GM19023 (cell line): Measurements from ENCODE around the gene SORBS2.

Experiments used
- ATAC-seq: cut with Tn5 transposase; IDR thresholded peaks from one replicate; pipeline ENCODE4 v1.9.1; 2021; ENCODE audit warnings: mild to moderate bottlenecking, moderate library complexity; ENCODE audit not compliant: unreplicated experiment

The SORBS2 gene

DNA sequence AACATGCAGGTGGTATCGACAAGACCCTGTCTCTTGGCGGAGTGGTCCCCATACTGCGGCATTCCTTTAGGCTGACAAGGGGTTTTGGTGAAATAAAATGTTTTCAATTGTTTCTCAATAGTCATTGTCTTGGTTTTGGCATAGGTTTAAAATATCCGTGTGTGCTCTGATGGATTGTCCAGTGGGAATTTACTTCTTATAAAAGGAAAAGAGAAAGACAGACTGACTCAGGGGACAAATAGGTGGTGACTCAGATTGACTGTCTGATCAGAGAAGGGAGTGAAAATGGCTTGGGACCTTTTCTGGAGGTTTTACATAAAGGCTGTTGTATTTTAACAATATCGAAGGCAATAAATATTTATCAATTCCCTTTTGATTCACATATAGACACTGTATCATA is 129.8 kb downstream of the SORBS2 start:
- no peak for ATAC-seq

DNA sequence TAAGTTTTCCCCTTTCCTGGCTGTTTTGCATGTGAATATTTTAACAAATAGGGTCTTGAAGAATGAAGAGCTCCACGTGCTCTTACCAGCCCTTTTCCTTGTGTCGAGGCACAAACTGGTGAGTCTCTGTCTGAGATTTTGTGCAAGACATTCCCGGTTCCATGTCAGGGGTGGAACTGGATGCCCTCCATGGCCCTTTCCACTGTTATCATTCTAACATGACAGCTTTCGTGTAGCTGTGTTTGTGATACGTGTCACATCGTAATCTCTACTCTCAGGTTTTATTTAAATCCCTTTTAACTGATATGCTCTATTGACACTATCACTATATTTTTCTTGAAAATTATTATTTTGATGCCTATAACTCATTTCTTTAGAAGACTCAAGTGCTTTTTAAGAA is 130.4 kb downstream of the SORBS2 start:
- no peak for ATAC-seq

DNA sequence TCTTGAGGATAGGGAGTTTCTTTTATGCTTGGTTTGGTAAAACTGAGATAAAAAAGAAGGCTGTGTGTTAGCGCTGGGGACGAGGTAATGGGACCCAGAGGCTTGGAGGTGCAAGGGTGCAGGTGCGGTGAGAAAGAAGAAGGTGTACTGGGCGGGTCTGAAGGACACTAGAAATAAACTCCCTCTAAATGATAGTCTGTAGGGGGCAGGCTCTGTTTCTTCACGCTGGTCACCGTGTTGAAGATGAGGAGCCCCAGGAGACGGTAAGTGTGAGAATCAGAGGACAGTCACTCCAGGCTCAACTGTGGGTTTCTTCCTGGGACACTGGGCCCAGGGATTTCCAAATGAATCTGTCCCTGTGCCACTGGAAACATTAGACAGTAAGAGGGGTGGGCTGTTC is 131.4 kb downstream of the SORBS2 start:
- ATAC-seq, result no peak

DNA sequence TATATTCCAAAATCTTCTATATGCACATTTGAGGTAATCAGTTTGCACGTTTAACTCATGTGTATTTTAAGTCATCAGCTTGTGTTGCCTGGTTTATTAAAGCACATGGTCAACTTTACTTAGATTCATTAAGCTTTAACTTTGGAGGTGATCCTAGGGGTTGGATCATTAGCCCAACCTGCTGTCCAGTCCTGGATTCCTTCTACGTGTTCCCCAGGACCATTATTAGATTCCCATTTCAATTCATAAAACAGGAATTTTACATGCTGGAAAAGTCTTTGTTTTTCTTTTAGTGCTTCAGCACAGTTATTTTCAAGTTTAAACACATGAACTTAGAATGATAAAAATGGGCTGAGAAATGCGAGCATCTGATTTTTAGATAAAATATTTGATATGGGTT is 132.5 kb downstream of the SORBS2 start:
- ATAC-seq, result no peak

DNA sequence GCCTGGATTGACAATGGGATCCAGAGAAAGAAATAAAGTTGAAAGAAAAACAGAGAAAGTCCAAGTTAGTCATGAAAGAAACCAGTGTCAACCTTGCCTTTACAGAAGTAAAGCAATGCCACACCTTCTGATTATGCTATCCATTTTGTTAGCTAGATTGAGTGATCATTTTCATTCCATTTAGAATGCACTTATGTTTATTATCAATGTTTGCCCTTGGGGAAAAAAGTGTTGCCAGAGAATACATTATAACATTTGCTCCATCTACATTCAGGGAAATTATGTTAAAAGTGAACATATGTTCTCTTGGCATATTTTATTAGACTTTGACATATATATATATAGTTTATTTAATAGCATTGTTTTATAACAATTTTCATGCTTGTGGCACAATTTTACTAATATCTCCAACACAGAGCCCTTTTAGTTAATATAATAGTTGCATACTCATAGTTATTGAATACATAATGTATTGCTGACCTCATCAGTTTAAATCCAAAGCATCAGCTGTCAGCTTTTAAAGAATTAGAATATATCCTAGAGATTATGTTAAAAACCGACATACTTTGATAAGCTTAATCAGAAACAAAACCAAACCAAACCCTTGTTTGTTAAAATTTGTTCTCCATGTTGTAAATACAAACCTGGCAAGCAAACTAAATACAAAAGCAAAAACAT is 134.2 kb downstream of the SORBS2 start:
- no peak for ATAC-seq

DNA sequence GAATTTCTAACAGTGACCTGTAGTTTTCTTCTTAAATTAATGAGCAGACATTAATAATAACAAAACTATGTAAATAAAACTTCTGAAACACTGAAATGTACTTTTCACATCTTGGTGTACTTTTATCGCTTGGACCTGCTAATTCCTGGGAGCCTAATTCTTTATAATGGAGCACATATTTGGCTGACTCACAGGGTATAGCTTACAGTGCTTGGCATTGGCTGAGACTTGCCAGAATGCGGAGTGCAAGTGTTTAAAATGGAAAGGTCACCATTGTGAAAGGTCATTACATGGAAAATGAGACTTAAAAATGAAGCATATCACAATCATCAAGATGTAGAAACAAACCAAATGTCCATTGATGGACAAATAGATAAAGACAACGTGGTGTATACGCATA is 139.4 kb downstream of the SORBS2 start:
- no peak for ATAC-seq

DNA sequence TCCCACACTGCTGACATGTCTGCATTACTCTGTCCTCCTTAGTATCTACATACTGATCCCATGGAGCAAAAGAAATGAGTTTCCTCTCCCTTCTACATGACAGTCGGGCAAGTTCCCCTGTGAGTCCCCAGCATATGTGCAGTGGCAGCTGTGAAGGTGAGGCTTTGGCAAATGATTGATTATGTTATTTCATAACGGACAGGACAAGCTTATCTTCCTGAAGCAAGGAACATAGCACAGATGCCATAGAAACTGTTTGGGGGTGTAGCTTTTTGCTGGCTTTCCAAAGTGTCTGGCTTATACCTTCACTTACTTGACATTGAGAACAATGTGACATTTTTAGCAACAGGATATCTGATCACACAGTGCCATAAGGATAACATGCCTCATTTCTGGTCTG is 139.8 kb downstream of the SORBS2 start:
- ATAC-seq, result no peak

DNA sequence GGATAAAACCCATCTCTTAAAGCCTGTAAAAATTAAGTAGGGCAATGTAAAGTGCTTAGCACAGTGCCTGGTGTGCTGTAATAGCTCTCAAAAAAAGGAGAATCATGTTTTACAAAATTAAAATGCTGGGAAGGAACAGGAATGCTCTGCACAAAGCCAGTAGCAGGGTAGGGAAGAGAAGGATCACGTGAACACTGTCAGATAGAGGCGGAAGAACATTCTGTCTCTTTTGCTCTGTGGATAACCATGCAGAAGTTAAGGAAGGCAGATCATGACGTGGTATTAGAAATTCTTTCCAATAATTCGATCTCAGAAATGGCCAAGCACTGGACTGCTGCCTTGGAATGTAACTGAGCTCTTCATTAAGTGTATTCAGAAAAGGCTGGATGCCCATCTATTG is 140.5 kb downstream of the SORBS2 start:
- ATAC-seq, result no peak

DNA sequence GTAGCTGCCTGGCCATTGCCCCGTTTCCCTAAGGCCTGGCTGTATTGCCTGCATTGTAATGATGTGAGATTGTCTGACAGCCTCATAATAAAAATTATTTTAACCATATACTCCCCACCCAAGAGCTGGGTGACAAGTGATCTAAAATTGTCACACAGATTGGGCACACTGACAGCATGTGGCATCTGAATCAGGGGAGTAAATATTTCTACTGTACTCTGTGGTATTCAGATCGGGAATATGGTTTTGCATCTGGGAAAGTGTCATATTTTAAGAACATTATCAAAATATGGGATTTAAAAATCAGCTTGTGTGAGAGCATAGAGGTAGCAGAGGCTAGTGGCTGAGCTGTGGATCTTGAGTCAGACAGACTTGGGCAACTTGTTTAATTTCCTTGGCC is 140.9 kb downstream of the SORBS2 start:
- no peak for ATAC-seq

DNA sequence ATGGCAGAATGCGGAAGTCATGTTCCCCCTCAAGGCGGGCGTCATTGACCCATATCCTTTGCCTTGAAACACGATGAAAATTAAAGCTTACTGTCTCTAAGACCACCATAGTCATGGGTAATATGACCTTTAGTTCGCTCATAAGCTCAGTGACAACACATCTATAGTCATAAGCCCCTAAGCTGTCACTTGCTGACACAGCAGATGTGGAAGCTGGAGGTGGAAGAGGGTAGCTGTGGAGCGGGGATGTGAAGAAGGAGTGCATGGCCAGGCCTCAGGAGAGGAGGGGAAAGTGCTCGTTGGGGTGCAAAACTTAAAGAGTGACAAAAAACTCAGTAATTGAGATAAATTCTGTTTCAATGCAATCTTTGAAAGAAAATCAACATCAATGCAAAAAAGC is 142.7 kb downstream of the SORBS2 start:
- no peak for ATAC-seq

DNA sequence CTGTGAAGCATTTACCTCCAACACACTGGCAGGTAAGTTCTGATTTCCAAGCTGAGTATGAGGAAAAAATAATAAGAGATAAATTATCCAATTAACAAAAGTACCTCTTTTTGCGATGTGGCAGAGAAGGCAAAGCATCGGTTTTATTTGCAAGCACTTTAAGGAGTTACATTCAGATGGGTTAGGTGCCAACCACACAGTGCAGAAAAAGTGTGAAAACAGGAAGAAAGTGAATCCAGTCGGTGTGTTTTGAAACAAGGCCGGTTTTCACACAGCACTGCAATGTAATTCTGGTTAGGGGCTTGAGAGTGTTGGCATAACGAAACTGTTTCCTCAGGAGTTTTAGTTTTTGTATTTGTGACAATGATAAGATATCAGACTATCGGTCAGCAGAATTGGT is 145.8 kb downstream of the SORBS2 start:
- ATAC-seq, result no peak

DNA sequence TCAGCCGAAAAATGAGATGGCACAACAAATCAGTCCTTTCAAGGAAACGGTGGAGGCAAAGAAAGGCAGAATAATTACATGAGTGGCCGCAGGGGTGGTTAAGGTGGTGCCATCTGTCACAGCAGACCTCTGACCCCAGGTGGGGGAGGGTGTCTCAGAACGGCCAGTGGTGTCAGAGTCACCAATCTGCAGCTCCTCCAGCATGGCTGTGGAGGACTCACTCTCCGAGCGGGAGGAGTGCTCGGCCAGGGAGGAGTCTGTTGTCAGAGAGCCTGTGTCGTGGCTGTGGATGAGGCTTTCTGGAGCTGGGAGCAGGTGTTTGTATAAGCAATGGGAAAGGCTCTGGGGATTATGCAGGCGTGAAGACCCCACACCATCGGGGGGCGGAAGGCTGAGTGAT is 146.3 kb downstream of the SORBS2 start:
- ATAC-seq, result no peak

DNA sequence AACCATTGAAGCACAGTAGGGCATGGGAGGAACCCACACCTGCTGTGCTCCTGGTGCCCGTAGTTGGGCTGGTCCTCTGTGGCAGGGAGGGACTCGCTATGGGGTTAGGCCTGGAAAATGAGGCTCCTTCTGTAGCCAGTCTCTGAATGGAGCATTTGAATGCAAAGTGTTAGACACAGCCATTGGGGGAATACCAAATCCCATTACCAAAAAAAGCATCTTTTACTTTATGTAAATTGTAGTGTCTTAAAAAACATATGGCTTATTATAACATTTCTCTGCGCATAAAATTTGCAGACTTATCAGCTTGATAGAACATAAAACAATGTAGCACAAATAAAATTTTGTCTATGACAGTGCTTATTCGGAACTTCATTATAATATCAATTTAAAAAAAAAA is 147.5 kb downstream of the SORBS2 start:
- no peak for ATAC-seq

DNA sequence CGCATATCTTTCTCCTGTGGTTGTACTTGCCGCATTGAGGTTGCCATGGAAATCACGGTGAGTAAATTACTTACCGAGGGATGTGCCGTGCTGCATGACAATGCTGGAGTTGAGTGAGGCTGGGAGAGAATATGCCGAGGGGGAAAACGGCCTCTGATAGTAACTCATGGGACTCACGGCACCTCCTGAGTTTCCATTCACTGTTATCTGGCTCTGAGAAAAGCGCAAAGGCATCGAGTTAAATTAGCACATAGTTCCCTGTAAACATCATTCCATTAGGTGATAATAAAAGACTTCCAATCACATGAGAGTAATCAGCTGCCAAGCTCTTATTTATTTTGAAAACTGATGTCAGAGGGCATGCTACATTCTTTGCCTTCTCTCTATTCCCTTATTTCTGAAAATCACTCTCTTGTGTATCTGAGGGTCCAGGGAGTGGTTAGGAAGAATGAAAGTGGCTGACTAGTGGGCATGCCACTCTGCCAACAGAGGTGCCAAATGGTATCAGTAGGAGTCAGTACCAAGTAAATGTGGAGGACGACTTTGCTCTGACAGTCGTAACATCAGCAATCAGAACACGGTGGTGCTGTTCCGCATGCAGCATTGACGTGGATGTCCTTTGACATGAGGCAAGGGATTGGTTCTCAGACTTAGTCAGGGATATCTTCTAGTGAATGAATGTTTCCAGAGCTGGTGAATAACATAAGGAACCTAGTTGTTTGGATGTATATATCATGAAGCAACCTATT is 149.8 kb downstream of the SORBS2 start:
- ATAC-seq, result no peak

DNA sequence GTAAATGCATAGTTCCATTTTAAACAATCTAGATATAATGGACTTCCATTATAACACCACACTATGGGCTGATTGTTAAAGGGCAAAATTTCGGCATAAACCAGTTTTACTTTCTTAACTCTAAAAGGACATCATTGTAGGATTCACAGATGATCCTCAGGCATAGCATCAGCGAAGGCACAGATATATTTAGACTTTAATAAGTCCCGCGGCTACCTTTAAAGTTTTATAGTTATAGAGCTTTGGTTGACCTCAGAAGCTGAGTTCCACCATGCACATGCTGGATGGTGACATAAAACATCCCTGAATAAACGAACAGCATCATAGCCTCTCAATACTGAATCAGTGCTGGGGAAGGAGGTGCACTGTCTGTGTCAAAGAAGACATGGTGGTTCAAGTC is 151.7 kb downstream of the SORBS2 start:
- no peak for ATAC-seq

DNA sequence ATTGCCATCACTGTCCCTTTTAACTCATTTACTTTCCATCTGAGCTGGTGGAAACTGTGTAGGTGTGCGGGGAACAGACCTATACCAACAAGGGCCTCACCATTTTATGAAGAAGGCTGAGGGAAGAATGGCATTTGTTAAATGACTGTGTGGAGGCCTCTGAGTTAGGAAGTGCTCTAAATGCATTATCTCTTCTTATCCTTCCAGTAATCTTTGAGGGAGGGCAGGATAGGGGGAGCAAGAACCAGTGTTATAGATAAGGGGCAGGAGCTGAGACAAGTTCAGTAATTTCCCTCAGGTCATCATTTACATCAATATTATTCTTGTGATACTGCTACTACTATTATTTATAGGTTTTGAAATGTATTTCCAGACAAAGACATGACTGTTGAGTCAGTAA is 154.3 kb downstream of the SORBS2 start:
- ATAC-seq, result no peak

DNA sequence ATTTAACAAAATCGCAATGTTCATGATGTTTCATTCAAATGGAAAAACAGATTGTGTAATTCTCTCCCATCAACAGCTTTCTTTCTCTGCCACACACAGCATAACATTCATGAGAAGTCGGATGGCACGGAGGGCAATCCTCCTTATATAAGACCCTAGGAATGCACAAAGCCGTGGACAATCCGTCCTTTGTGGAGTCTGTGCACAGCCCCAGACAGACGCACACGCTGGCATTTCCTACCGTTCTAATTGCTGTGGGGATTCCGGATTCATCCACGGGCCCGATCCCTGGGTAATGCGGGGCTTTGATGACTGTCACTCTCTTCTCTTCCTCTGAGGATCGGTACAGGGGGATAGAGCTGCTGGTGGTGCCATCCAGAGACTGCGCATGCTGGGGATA is 154.8 kb downstream of the SORBS2 start:
- ATAC-seq, result no peak

DNA sequence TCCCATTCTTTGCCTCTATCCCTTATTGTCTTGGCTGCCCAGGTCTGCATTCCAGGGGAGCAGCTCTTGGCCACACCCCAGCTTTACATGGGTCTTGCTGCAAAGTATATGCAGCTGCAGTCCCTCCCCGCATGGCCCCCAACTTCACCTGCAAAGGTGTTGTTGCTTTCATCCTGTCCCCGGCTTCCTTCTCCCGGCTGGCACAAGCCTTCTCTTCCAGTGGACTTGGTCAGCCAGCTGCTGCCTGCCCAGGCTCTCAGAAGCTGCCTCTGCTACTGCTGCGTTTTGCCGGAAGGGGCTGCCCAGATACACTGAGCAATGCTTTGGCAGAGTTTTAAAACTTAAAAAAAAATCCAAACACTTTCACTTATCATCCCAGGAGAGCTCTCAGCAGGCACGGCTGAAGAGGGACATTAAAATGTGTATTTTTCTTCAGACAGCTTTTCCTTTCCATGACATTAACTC is 155.5 kb downstream of the SORBS2 start:
- ATAC-seq, result no peak

DNA sequence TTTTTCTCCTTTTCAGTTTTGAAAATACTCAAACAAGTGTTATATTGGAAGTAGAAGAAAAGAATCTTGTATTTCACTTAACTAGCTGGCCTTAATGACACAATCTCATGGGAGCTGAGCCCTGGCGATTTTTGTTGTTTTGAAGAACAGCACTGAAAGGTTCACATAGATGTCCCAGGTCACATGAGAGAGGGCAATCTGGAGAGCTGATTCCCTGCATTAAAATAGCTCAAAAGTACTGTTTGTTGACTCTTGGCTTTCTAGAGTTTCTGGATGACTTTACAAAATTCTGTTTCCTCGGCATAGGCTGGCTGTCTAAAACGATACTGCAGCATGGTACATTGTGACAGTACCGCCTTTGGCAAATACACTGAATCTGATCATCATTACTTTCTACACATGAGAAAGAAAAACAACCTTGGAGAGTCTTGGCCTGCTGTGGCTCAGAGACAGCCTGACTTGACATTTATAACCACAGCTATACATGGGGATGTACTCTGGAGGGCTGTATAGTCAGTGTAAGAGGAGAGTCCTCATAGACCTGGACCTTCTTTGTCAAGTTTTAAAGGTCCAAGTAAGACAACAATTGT is 156.9 kb downstream of the SORBS2 start:
- ATAC-seq, result no peak

DNA sequence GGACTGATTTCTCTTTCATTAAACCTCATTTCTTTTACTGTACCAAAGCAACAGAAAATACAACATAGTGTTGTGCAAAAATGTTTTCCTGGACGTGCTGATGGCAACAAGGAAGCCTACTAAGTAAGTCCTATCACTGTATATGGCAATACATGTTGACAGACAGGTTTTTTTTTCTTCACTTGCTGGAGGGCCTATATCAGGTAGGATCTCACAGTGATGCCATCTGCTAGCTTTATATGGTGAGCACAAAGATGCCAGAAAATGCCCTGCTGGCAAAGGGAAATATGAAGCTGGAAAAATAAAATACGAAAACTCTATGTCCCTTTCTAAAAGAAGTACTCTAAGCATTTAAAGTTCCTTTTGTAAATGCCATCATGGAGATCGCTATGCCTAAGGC is 157.7 kb downstream of the SORBS2 start:
- ATAC-seq, result no peak

DNA sequence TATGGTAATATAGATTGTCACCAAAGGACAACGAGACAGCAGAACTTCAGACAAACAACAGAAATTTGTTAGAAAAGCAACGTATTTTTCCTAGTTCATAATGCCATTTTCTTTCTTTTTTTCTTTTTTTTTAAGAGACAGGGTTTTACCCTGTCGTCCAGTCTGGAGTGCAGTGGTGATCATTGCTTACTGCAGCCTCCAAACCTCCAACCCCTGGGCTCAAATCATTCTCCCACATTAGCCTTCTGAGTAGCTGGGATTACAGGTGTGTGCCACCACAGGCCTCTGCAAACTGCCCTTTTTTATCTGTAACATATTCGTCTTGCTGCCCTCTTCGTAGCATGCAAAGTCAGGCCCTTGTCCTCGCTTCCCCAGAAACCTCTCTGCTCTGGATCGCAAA is 160.1 kb downstream of the SORBS2 start:
- no peak for ATAC-seq

DNA sequence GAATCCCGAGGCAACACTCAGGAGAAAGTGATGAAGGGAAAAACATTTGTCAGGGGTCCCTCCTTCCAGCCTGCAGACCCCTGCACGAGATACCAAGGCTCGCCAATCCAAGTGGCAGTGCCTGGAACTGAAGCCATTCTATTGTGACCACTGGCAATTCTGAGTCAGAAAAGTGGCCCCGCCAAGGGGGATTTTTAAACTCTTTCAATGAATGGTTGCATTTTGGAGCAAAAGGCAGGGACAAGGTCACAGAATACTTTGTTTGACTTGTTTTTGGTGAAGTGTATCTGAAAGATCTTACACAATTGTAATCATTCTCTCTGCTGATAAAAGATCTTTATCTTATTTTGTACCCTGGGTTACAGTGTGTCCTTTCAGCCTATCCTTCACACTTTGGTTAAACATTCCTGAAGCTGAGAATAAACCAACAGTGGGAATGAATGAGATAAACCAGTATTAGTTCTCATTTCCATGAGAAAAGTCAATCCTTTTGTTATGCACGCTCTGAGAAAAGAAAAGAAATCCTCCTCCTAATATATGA is 160.8 kb downstream of the SORBS2 start:
- no peak for ATAC-seq
